Trophoblast cell (in vitro differentiated cells and primary cell): ENCODE data around the gene PRG2.

Source experiments
- DNase-seq, 2 donors: peaks; one replicate each; pipeline ENCODE4 v3.0.0-alpha.2; 2016
- H2AFZ ChIP-seq: 2 replicates; pipeline ENCODE4 v1.6.1; 2013; ENCODE audit warnings: low read length, moderate library complexity, mild to moderate bottlenecking; ENCODE audit not compliant: insufficient read depth, poor library complexity
- H2AK5ac ChIP-seq: 2 replicates; pipeline ENCODE4 v1.6.1; 2013; ENCODE audit warnings: mild to moderate bottlenecking, low read length
- H2BK120ac ChIP-seq: 2 replicates; pipeline ENCODE4 v1.6.1; 2013; ENCODE audit warnings: low read length, mild to moderate bottlenecking, moderate library complexity; ENCODE audit not compliant: insufficient read depth, poor library complexity
- H2BK12ac ChIP-seq: 2 replicates; pipeline ENCODE4 v1.6.1; 2013; ENCODE audit warnings: mild to moderate bottlenecking, low read length, moderate library complexity
- H2BK5ac ChIP-seq: 2 replicates; pipeline ENCODE4 v1.6.1; 2013; ENCODE audit warnings: low read length, low read depth, moderate library complexity, mild to moderate bottlenecking; ENCODE audit not compliant: poor library complexity
- H3K14ac ChIP-seq: 2 replicates; pipeline ENCODE4 v1.6.1; 2013; ENCODE audit warnings: mild to moderate bottlenecking, low read length
- H3K18ac ChIP-seq: 2 replicates; pipeline ENCODE4 v1.6.1; 2013; ENCODE audit warnings: mild to moderate bottlenecking, low read length
- H3K23ac ChIP-seq: 2 replicates; pipeline ENCODE4 v1.6.1; 2013; ENCODE audit warnings: low read length
- H3K27ac ChIP-seq: 2 replicates; pipeline ENCODE4 v1.5.1; 2013; ENCODE audit warnings: low read depth, mild to moderate bottlenecking, inconsistent platforms, low read length, moderate library complexity
- H3K27me3 ChIP-seq: 2 replicates; pipeline ENCODE4 v1.6.1; 2013; ENCODE audit warnings: inconsistent platforms, mild to moderate bottlenecking, low read length, moderate library complexity; ENCODE audit not compliant: insufficient read depth
- H3K36me3 ChIP-seq, 2 experiments: 1 replicate in 1 of 2; 2 replicates in 1 of 2; pipeline ENCODE4 v1.6.1; 2013; ENCODE audit warnings: low read length in 2 of 2, mild to moderate bottlenecking in 2 of 2, moderate library complexity in 1 of 2; ENCODE audit not compliant: insufficient read depth in 2 of 2, control insufficient read depth in 1 of 2
- H3K4ac ChIP-seq: 2 replicates; pipeline ENCODE4 v1.6.1; 2013; ENCODE audit warnings: low read depth, mild to moderate bottlenecking, low read length, moderate library complexity
- H3K4me1 ChIP-seq, 2 experiments: 1 replicate in 1 of 2; 2 replicates in 1 of 2; pipeline ENCODE4 v1.6.1; 2013; ENCODE audit warnings: low read length in 2 of 2, mild to moderate bottlenecking in 2 of 2, moderate library complexity in 1 of 2; ENCODE audit not compliant: insufficient read depth in 2 of 2, control insufficient read depth in 1 of 2
- H3K4me2 ChIP-seq: 2 replicates; pipeline ENCODE4 v1.6.1; 2013; ENCODE audit warnings: inconsistent platforms, mild to moderate bottlenecking, low read length, moderate library complexity
- H3K4me3 ChIP-seq: 2 replicates; pipeline ENCODE4 v1.5.1; 2013; ENCODE audit warnings: mild to moderate bottlenecking, low read depth, low read length, inconsistent platforms
- H3K79me1 ChIP-seq: one replicate; pipeline ENCODE4 v1.6.1; 2013; ENCODE audit warnings: low read length
- H3K79me2 ChIP-seq: 2 replicates; pipeline ENCODE4 v1.6.1; 2013; ENCODE audit warnings: low read length, mild to moderate bottlenecking; ENCODE audit not compliant: control insufficient read depth, insufficient read depth, poor library complexity
- H3K9ac ChIP-seq: 2 replicates; pipeline ENCODE4 v1.6.1; 2013; ENCODE audit warnings: mild to moderate bottlenecking, low read length
- H3K9me3 ChIP-seq: 2 replicates; pipeline ENCODE4 v1.6.1; 2013; ENCODE audit warnings: low read depth, mild to moderate bottlenecking, control low read depth, inconsistent platforms, low read length; ENCODE audit not compliant: insufficient read depth
- H4K12ac ChIP-seq: 2 replicates; pipeline ENCODE4 v1.6.1; 2013; ENCODE audit warnings: low read depth, mild to moderate bottlenecking, low read length, moderate library complexity
- H4K8ac ChIP-seq: 2 replicates; pipeline ENCODE4 v1.6.1; 2013; ENCODE audit warnings: low read depth, mild to moderate bottlenecking, low read length, moderate library complexity
- H4K91ac ChIP-seq: one replicate; pipeline ENCODE4 v1.6.1; 2013; ENCODE audit warnings: low read depth, mild to moderate bottlenecking, low read length, moderate library complexity
- WGBS: extraction: QIAGEN DNeasy Blood & Tissue Kit; methylation state at CpG from one replicate; pipeline ENCODE4 v1.1.7; 2013; ENCODE audit warnings: missing lambda C conversion rate; ENCODE audit not compliant: insufficient read length, insufficient coverage; ENCODE audit errors: extremely low coverage; 5-methylcytosine and 5-hydroxymethylcytosine counted together

The PRG2 gene

DNA sequence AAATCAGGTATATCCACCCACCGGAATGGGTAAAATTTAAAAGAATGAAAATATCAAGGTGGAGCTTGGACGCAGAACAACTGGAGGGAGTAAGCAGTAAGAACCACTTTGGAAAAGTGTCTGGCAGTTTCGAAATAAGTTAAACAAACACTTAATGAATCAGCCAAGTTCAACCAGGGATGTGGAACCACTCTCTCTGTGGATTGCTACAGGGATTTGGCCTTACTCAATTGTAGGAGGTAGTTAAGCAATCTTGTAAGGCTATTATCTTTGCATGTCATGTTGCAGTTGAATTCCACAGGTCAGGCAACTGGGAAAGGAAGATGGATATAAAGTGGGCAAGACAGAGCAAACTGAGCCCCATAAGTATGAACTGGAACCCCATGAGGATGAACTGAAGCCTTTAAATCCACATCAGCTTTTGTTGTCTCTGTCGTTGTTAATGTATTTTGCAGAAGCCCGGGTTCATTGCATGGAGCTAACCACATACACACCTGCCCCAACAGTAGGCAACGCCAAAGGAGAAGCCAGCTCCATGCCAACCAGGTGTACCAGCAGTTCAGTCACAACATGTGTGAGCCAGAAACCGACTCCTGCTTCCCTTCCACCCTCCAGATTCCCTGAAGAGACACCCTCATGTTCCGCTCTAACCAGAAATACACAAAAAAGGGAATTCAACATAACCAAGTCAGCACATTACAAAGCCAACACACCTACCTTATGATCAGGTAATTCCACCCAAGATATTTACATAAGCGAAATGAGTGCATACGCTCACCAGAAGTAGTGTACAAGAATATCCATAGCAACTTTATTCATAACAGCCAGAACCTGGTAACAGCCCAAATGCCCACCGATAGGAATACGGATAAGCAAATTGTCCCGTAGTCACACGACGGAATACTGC, 44.4 kb upstream of the PRG2 start:
- Histone ChIP-seq H3K14ac (no peak overlapping the region), H4K8ac (no peak overlapping the region), H2BK12ac (no peak overlapping the region), H3K79me1 (no peaks in the 10 kb centered on the region), H3K23ac (no peak overlapping the region), H4K12ac (no peak overlapping the region), H3K27ac (no peak overlapping the region), H4K91ac (no peak overlapping the region), H3K36me3 (no peaks in the 10 kb centered on the region), H3K4ac (no peak overlapping the region), H2BK120ac (no peak overlapping the region), H2BK5ac (no peak overlapping the region), H3K79me2 (no peaks in the 10 kb centered on the region), H3K4me2 (no peak overlapping the region), H3K9me3 (no peaks in the 10 kb centered on the region), H3K27me3 (peaks cover 3% of the 10 kb centered on the region), H3K18ac (no peak overlapping the region), H2AFZ (no peak overlapping the region), H3K9ac (no peak overlapping the region), H3K4me3 (no peak overlapping the region), H3K4me1 (peaks cover 2 to 7% of the 10 kb centered on the region in 2 experiments), H2AK5ac (no peak overlapping the region)
- DNase-seq, result peak; percentile 69 to 94
- no CpG with 5 or more reads among the region's 15 CpGs for WGBS

DNA sequence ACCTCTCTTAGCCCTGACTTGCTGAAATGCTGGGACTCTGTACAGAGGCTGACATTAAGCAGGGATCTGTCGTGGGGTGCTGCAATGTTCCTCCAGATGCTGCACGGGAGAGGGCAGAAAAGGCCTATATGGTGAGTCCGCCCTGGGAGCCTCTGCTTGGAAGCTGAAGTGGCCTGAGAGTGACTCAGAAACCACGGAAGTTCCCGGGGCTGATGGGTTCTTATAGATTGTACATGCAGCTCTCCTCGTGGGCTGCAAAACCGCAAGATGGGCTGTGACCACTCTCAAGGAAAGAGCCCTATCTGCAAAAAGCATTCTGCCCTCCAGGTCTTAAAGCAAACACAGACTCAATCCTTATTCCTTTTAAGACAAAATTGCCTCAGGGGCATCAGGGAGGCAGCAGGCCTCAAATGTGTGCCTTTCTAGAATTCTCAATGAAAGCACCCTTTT, 42.3 kb upstream of the PRG2 start:
- Histone ChIP-seq H3K4me3 (no peak overlapping the region), H3K4ac (no peak overlapping the region), H4K12ac (no peak overlapping the region), H3K9me3 (no peaks in the 10 kb centered on the region), H3K36me3 (no peaks in the 10 kb centered on the region), H2BK12ac (no peak overlapping the region), H3K27ac (no peak overlapping the region), H3K4me1 (peaks cover 2 to 7% of the 10 kb centered on the region in 2 experiments), H2BK120ac (no peak overlapping the region), H4K8ac (no peak overlapping the region), H3K14ac (no peak overlapping the region), H3K79me1 (no peaks in the 10 kb centered on the region), H2AK5ac (no peak overlapping the region), H3K27me3 (peaks cover 3% of the 10 kb centered on the region), H3K4me2 (no peak overlapping the region), H3K9ac (no peak overlapping the region), H2BK5ac (no peak overlapping the region), H3K18ac (no peak overlapping the region), H2AFZ (no peak overlapping the region), H3K79me2 (no peaks in the 10 kb centered on the region), H3K23ac (no peak overlapping the region), H4K91ac (no peak overlapping the region)
- WGBS, result no CpG with 5 or more reads among the region's 7 CpGs
- peak; percentile 62 to 65 for DNase-seq

DNA sequence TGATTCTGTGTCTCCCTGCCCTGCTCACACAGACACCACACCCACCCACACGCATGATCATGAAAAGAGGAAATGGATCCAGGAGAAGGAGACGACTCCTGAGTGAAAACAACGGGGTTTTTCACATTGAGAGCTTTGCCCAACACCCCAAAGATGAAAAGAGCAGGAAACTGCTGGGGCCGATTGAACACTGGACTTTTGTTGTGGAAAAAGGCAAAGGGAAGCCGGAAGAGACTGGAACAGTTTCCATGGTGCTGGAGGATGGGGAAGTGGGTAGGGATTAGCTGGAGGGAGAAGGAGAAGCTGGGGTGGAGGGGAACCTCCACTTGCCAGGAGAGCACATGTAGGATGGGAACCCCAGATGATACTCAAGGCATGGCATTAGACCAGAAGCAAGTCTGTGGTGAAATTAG, 41.7 kb upstream of the PRG2 start:
- no peak overlapping the region for H4K8ac ChIP-seq
- H3K4me3 ChIP-seq, result no peak overlapping the region
- H2BK120ac ChIP-seq, result no peak overlapping the region
- no peak overlapping the region for H3K4ac ChIP-seq
- no peaks in the 10 kb centered on the region for H3K36me3 ChIP-seq
- no peak overlapping the region for H2AK5ac ChIP-seq
- peaks cover under 1% of the 10 kb centered on the region for H3K79me1 ChIP-seq
- no peak overlapping the region for H4K91ac ChIP-seq
- no peak overlapping the region for H3K9ac ChIP-seq
- no peaks in the 10 kb centered on the region for H3K9me3 ChIP-seq
- no peaks in the 10 kb centered on the region for H3K79me2 ChIP-seq
- H4K12ac ChIP-seq, result no peak overlapping the region
- peaks cover 3% of the 10 kb centered on the region for H3K27me3 ChIP-seq
- H3K18ac ChIP-seq, result no peak overlapping the region
- H3K14ac ChIP-seq, result no peak overlapping the region
- H2BK12ac ChIP-seq, result no peak overlapping the region
- DNase-seq, result no peak
- H3K27ac ChIP-seq, result no peak overlapping the region
- peaks cover 4 to 7% of the 10 kb centered on the region in 2 experiments for H3K4me1 ChIP-seq
- no peak overlapping the region for H2BK5ac ChIP-seq
- no peak overlapping the region for H3K23ac ChIP-seq
- no peak overlapping the region for H2AFZ ChIP-seq
- no peak overlapping the region for H3K4me2 ChIP-seq
- no CpG with 5 or more reads among the region's 5 CpGs for WGBS

DNA sequence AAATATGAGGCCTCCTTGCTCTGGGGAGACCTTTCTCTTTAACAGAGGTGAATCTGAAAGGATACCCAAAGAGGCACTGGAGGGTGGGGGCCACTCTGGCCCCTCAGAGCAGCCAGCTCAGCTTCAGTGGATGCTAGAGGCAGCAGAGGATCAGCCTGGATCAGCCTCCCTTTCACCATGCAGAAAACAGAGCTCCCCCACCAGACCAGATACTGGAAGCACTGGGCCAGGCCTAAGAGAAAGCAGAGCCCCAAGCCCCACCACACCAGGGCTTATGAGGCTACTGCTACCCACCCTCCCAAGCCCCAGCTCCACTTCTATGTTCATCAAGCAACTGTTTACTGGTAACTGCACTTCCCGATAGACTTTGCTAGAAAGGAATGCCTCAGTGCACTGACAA, 40.5 kb upstream of the PRG2 start:
- H2AFZ ChIP-seq, result no peak overlapping the region
- no CpG with 5 or more reads among the region's 1 CpG for WGBS

More for the DNA sequence above, 40.5 kb upstream of the PRG2 start:
- DNase-seq, result no peak
- Histone ChIP-seq H3K9ac (no peak overlapping the region), H3K36me3 (no peaks in the 10 kb centered on the region), H3K4me3 (no peak overlapping the region), H3K14ac (no peak overlapping the region), H2BK12ac (no peak overlapping the region), H3K23ac (no peak overlapping the region), H3K18ac (no peak overlapping the region), H3K27ac (no peak overlapping the region), H2AK5ac (no peak overlapping the region), H3K4me2 (no peak overlapping the region), H3K4me1 (peaks cover 10 to 13% of the 10 kb centered on the region in 2 experiments), H3K4ac (no peak overlapping the region), H4K91ac (no peak overlapping the region), H3K79me1 (peaks cover 4% of the 10 kb centered on the region), H3K79me2 (peaks cover 3% of the 10 kb centered on the region), H4K12ac (no peak overlapping the region), H3K27me3 (peaks cover 3% of the 10 kb centered on the region), H2BK120ac (no peak overlapping the region), H4K8ac (no peak overlapping the region), H3K9me3 (no peaks in the 10 kb centered on the region), H2BK5ac (no peak overlapping the region)
